ENCODE data around the gene EIF1AX.
A peak's percentile ranks its signal among the peaks of the same experiment; 100 is the strongest.
"Not testable (repeated sequence)": the region's sequence is repeated elsewhere in the genome, so short reads cannot be mapped to it uniquely, and the experiment has no call there.

EIF1AX gene, protein sequence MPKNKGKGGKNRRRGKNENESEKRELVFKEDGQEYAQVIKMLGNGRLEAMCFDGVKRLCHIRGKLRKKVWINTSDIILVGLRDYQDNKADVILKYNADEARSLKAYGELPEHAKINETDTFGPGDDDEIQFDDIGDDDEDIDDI

DNA sequence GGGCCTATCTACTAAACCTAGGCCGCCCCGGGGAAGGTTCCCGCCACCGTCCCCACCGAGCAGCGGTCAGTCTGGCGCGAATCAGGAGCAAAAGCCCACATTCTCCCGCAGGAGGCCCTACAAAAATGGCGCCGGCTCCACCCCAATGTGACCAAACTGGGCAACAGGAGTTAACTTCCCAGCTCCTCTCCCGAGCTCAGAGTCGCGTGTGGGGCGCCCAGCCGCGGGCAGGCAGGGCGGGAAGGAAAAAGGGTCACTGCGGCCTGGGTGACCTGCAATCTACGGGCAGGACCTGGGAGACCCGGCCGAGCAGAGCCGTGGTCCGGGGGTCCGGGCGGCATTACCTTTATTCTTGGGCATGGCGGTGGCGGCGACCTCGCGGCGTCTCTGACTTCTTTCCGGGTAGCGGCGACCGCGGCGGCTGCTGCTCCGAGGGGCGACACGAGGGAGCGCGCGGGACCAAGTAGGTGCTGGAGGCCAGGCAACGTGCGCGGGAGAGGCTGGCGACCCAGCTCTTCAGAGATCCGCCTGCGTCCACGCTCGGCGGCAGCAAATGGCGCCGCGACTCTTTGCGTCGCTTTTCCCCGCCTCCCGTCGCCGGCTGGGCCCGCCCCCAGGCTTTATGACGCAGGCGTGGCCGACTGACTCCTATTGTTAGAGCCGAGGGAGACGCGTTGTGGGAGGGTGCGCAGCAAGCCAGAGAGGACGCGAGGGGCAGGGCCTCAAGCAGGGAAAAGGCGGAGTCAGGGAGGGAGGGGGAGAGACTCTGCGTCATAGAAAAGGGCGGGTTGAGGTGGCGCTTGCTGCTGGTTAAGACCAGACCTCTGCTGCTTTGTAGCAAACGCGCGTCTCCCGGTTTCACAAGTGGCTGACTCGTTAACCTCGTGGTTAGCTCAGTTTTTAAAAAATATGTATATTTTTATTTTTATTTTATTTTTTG is at the start of gene EIF1AX:
TSS of gene EIF1AX (minus strand) at position 558 of the 940 bp plus-strand sequence. CDS start at position 360, 198 bp downstream.
- DNase-seq (ENCODE audit: low read depth), result peak; percentile 92

DNA sequence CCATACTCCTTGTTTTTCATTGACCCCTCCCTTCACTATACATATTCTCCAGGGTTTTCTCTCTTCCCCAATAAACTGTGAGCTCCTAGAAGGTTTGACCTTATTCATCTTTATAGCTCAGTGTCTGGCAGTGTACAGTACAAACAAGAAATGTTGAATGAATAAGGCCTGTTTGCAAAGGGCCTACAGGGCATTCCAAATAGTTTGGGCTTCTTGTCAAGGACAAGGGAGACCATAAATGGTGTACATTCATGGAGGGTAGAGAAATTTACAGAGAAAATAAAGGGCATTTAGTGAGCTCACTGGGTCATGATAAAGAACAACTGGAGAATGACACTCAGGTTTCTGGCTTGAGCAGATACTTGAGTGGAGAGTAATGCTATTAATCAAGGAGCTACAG is 47.5 kb upstream of the EIF1AX start:
- no peak for DNase-seq (ENCODE audit: low read depth)

DNA sequence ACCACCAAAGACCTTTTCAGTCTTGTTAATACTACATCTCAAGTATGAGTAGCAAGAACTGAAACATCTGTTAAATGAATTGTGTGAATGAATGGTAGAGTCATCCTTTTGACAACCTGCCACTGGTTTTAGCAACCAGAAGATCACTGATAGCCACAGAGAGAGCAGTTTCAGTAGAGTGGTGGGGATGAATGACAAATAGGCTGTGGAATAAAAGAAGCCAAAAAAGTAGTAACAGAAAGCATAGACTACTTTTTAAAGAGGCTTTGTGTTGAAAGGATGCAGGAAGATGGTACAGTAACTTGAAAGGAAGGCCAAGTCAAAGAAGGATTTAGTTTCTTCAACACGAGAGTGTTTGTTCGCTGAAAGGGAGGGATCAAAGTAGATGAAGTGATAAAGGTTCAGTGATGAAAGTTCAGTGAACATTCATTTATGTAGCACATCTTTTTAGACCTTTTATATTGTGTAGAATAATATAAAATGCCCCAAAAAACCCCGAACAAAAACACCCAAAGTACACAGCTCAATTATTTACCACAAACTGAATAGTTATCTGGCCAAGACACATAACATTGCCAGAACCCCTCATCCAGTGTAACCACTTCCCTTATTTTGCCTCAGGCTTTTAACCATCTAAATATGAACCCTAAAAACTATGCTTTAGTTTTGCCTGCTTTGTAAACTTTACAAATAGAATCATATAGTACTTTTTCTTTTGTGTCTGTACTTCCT is 40.1 kb upstream of the EIF1AX start:
- no peak for DNase-seq (ENCODE audit: low read depth)

DNA sequence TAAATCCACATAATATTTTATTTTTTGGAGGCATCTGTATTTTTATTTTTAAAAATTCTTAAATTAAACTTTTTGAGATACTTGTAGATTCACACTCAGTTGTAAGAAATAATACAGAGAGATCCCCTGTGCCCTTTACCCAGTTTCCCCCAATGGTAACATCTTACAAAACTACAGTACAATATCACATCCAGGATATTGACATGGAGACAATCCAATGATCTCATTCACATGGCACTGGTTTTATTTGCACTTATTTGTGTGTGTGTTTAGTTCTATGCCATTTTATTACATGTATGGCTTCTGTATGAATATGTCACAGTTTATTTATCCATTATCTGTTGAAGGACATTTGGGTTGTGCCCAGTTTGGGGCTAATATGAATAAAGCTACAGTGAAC is 35.5 kb upstream of the EIF1AX start:
- no peak for DNase-seq (ENCODE audit: low read depth)

DNA sequence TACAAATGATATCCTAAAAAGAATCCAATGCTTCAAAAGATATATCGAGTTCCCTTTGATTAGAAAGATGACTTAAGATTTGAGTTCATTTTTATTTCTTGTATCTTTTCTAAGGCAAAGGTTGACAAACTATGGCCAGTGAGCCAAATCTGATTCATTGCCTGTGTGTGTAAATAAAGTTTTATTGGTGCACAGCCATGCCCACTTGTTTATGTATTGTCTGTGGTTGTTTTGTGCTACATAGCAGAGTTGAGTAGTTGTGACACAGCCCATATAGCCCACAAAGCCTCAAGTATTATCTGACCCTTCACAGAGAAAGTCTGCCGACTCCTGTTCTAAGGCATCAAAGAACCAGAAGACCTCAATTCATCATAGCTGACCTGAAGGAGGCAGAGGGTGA is 32.2 kb upstream of the EIF1AX start:
- DNase-seq (ENCODE audit: low read depth), result no peak

DNA sequence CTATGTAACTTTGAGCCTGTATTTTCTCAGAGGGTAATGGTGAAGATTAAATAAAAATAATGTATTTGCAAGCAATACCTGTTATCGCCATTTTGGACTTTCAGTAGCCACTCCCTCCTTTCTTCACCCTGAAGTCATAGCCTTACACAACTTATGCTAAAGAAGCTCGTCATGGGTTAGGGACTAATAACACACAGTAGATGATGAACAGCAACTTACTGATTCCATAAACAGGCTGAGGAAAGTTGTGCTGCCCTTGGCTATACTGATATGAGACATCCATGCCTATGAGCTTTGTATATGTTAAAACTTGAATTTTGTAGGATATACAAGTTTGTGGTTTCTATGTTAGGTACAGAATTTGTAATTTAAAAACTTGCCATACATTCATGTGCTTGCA is 31.7 kb upstream of the EIF1AX start:
- no peak for DNase-seq (ENCODE audit: low read depth)

DNA sequence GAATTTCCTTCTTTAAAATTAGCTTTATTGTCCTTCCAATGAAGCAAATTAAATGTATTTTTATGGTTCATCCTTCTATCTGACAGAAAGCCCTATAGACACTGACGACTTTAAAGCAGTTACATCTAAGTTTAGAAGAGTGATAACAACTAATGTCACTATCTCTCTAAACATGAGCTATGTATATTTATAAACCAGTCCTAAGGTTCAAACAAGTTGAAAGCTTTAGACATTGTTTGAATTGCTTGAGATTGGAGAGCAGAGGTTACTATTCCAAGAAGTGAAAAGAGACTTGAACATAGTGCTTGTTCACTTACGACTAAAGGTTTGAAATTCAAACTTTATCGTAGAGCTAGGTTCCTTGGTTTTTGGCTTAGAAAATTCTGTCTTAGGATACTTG is 30.2 kb upstream of the EIF1AX start:
- no peak for DNase-seq (ENCODE audit: low read depth)

DNA sequence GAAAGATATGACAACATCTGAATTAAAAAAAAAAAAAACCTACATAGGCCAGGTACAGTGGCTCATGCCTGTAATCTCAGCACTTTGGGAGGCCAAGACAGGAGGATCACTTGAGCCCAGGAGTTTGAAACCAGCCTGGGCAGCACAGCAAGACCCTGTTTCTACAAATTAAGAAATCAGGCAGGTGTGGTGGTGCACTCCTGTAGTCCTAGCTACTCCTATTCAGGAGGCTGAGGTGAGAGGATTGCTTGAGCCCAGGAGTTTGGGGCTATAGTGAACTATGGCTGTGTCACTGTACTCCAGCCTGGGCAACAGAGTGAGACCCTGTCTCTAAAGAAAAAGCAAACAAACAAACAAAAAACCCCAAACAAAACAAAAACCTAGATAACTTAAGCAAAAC is 20.9 kb upstream of the EIF1AX start:
- not testable (repeated sequence) for DNase-seq (ENCODE audit: low read depth)

DNA sequence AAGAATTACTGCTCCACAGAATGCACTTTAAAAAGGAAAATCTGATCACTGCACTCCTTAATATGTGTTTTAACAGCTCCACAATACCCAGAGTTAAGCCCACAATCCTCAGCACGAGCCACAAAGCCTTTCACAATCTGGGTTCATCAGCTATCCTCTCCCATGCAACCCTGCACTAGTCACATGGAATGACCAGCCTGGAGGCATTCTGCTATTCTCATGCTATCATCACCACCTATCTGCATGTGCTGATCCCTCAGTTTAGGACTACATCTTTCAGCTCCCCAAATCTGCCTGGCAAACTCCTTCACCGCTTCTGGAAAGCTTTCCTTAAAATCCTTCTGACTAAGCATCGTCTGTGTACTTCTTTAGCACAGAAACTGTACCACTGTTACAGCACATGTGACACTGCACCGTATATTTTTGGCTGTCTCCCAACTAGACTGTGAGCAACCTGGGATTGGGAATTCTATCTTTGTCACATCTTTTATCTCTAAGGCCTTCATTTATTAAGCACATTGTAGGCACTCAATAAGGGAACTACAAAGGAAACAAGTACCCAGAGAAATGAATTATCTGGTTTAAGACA is 18.3 kb upstream of the EIF1AX start:
- no peak for DNase-seq (ENCODE audit: low read depth)

DNA sequence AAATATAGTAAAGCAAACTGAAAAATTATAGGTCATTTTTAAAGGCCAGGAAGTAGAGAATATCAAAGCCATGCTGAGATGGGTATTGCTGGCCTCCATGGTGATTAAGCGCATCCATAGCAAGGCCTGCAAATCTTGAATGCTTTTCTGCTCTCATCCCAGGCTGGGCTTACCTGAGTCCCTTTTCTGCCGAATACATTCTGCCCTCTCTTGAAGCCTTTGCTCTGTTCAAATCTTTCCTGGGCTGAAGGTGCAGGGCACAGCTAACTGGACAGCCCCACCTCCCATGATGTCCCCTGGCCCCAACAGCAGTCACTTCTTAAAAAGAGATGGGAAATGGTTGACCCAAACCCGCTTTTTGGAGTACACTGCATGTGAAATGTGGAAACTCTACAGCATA is 10.1 kb upstream of the EIF1AX start:
- DNase-seq (ENCODE audit: low read depth), result no peak

DNA sequence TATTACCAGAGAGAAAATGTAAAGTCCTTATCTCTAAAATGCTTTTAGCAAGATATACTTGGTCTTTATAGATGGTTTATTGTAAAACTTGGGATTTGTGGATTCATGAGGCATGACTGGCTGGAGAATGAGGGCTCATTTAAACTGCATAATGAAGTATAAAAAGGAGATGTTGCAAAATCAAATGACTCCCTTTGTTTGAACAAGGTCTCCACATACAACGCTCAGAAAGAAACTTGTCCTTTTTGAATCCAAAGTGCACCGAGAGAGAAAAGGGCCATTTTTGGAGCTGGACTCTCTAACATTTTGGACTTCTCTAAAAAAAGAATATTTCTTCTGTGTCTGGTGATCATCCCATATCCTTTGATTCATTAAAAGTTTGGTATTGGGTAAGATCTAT is 7.7 kb upstream of the EIF1AX start:
- no peak for DNase-seq (ENCODE audit: low read depth)

DNA sequence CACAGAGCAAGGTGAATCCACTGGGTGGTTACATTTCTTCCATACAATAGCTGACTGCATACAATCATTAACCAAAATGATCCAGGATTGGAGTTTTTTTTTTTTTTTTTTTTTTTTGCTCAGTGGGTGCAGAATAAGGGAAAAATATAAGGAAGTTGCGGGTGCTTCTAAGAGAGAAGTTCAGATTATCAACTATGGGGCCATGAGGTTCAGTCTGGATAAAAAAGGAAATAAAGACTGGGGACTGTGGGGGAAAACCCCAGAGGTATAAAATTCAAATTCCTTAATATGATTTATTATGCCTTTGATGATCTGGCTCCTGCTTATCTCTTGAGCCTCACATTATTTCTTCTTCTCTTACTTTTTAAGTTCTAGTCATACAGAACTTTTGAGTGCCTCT is 5.9 kb upstream of the EIF1AX start:
- no peak for DNase-seq (ENCODE audit: low read depth)

DNA sequence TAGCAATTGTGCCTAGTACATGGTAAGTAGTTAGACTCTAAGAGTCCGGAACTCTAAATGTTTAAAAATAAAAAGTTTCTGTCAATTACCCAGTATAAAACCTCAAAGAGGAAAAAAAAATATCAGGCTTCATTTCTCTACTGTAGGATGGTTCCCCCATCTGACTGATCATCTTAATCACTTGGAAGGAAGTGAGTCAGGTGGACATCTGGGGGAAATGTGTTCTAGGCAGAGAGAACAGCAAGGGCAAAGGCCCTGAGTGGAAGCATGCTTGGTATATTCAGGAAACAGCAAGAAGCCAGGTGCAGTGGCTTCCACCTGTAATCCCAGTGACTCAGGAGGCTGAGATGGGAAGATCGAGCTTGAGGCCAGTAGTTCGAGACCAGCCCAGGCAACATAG is 2.9 kb upstream of the EIF1AX start:
- no peak for DNase-seq (ENCODE audit: low read depth)

DNA sequence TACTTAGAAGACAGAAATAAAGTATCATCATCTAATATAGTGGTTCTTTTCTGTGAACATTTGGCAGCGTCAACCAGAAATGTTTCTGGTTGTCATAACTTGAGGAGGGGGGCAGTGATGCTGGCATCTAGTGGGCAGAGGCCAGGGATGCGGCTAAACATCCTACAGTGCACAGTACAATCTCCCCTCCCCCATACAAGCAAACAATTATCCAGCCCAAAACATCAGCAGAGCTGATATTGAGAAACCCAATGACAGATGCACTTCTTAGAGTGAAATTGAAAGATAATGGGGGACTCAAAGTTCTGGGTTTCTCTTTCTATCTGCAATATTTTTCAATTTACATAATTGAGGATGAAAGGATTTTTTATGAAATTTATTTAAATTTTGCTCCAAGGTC is 1.9 kb upstream of the EIF1AX start:
- no peak for DNase-seq (ENCODE audit: low read depth)

DNA sequence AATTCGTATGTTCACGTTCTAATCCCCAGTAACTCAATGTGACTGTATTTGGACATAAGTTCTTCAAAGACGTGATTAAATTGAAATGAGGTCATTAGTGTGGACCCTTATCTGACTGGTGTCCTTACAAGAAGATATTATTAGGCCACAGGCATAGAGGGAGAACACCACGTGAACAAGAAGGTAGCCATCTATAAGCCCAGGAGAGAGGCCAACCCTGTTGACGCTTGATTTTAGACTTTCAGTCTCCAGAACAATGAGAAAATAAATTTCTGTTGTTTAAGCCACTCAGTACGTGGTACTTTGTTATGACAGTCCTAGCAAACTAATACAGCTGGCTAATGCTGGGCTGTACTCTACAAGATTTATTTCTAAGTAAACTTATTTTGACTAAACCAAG is 1.5 kb upstream of the EIF1AX start:
- no peak for DNase-seq (ENCODE audit: low read depth)

DNA sequence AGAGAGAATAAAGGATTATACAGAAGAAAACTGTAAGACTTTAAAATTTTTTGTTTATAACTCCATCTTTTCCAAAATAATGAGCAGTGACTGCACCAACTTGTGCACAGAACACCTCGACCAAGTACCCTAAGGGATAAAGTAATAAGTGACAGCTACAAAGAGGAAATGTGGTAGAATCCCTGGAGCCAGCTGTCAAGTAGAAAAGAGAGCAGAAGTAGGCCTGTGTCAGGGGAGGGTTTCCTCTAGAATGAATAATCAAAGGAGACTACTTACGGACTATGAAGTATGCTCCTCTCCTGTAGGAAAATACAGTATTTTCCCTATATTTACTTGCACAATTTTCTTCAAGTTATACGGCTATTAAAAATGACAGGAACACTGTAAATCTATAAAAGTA is 1.2 kb downstream of the EIF1AX start:
- no peak for DNase-seq (ENCODE audit: low read depth)

DNA sequence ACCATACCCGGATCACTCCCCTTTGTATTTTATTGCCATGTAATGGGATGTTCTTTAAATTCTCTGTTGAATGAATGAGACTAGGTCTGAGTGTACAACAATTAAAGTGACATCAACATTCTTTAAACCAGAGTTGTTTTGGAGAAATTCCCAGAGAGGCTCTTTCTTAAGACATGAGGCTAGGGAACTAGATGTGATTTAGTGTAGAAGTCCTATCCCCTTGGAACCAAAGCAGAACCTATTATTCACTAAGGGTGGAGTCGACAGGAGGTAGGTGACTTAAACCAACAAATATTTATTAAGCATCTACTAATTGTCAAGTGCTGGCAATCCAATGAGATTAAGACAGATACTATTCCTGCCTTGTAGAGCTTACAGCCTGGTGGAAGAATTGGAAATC is 1.7 kb downstream of the EIF1AX start:
- no peak for DNase-seq (ENCODE audit: low read depth)

DNA sequence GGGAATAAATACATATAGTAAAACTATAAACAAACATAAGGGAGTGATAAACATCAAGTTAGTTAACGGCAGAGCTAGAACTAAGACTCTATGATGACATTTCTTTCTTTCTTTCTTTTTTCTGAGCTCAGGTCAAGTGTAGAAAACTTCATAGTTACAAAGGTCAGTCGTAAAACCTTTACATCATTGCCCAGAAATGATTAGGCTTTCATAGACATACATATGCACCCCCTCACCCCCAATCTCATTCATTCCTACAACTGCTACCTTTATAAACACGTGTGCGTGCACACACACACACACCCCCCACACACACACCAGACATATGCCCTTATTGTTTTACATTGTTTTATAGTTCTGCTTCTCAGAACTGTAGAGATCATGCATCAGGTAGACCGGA is 5.7 kb downstream of the EIF1AX start:
- DNase-seq (ENCODE audit: low read depth), result no peak

DNA sequence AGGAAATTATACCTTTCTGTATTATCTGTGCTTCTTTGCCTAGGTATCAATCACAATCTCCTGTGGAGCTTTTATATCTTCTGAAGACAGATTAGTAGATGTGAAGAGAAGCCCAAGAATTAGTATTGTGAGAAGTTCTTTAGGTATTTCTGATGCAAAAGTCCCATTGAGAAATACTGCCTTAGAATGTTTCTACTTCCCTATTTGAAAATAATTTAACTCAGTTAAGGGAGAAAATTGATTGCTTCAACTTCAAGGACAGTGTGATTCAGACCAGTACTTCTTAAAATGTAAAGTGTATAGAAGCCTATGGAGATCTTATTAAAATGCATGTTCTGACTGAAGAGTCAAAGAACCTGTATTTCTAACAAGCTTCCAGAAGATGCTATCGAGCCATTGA is 9.0 kb downstream of the EIF1AX start:
- no peak for DNase-seq (ENCODE audit: low read depth)

DNA sequence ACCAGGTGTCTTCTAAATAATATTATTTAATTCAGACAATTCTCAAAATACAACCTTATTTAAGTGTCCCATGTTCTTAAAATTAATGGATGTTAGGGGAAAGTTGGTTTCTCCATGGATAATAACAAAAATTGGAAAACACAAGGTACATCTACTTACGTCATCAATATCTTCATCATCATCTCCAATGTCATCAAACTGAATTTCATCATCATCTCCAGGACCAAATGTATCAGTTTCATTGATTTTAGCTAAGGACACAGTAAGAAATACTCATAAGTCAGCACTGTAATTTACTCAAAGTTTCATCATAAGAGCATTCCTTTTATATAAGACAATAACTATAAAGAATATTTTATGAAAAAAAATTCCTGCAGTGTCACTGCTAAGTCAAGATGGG is 11.3 kb downstream of the EIF1AX start:
- no peak for DNase-seq (ENCODE audit: low read depth)

DNA sequence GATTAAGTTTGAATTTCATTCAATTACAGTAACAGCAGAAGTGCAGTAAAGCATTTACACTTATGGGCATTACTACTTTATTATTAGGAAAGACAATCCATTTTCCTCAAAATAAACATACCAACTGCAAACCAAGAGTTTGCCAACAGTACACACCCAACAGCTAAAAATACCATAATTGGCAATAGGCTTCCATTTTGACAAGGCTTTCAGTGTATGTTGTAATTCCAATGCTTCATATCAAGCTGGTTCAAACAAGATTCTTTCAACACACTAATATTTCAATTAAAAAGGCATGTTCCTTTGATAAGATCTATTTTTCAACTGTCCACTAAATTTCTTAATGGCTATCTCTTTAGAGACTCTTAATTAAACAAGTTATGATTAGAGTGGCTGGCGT is 12.1 kb downstream of the EIF1AX start:
- no peak for DNase-seq (ENCODE audit: low read depth)

DNA sequence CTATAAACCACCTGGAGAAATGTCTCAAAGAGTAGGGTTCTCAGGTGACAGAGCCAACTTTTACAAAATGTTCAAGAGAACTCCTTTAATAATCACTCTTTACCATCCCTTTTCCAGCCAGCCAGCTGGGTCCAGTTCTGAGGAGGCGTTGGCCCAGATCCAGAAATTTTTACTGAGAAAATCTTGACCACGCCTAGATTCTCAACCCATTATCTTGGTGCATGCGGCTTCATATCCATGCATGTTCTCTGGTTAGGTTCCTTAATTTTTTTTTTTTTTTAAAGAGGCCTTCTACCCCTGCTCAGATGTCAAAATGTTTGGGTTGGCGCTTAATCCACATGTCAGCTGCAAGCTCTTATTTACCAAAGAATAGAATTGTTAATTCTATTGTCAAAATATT is 13.0 kb downstream of the EIF1AX start:
- DNase-seq (ENCODE audit: low read depth), result no peak

DNA sequence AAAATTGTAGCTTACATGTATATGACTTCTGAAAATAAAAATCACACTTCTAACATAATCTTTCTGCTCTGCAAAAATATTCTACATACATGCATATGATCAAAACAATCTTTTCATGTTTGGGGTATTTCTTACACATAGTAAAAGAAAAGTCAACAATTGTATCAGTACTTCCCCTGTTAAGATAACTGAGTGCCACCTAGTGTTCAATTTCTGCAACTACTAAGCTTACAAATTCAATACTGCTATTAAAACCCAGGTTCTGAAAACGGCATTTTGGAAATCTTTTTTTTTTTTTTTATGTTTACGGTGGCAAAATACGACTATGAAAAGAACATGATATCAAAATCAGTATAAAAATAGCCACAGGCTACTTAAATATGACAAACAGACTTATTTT is 14.2 kb downstream of the EIF1AX start:
- DNase-seq (ENCODE audit: low read depth), result not testable (repeated sequence)

Measured in stimulated activated CD4-positive, alpha-beta T cell treated with anti-CD3 and anti-CD28 coated beads, Interleukin-2, amount 100 ng/mL, for 4 hours (primary cell).